G401.6 (cell line): ENCODE measurements around the gene TBC1D5.
"Not testable (repeated sequence)": the region's sequence is repeated elsewhere in the genome, so short reads cannot be mapped to it uniquely, and the experiment has no call there.

Source experiments
- FAIRE-seq: peaks from 2 replicates; lab custom pipeline; 2012; peaks lifted over from hg19 to GRCh38; lab: Jason Lieb, UNC

TBC1D5 gene

GRCh38 chr3:17707813-17708543, 34.5 kb downstream of the TBC1D5 start:
- no peak for FAIRE-seq

DNA sequence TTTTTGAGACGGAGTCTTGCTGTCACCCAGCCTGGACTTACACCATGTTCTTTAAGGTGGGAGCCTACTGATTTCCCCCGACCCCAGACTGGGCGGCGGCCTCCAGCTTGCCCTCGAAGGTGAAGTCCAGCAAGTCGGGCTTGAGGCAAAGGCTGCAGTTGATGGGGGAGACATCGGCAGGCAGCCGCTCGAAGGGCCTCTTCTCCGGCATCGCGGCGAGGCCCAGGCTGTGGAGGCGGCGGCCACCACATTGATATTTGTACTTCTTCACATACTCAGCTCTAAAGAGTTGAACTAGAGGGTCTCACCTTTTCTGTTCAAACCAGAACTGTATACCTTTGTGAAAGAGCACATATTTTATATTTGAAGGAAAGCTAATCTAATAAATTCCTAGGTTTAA, 36.4 kb downstream of the TBC1D5 start:
- not testable (repeated sequence) for FAIRE-seq

GRCh38 chr3:17699815-17700214, 42.6 kb downstream of the TBC1D5 start:
- FAIRE-seq, result not testable (repeated sequence)

DNA sequence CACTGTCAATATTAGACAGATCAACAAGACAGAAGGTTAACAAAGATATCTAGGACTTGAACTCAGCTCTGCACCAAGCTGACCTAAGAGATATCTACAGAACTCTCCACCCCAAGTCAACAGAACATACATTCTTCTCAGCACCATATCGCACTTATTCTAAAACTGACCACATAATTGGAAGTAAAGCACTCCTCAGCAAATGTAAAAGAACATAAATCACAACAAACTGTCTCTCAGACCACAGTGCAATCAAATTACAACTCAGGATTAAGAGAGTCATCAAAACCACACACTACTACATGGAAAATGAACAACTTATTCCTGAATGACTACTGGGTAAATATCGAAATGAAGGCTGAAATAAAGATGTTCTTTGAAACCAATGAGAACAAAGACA, 46.8 kb downstream of the TBC1D5 start:
- FAIRE-seq, result not testable (repeated sequence)

- FAIRE-seq, result not testable (repeated sequence)
Observed at GRCh38 chr3:17693670-17693999, 48.8 kb downstream of the TBC1D5 start.

DNA sequence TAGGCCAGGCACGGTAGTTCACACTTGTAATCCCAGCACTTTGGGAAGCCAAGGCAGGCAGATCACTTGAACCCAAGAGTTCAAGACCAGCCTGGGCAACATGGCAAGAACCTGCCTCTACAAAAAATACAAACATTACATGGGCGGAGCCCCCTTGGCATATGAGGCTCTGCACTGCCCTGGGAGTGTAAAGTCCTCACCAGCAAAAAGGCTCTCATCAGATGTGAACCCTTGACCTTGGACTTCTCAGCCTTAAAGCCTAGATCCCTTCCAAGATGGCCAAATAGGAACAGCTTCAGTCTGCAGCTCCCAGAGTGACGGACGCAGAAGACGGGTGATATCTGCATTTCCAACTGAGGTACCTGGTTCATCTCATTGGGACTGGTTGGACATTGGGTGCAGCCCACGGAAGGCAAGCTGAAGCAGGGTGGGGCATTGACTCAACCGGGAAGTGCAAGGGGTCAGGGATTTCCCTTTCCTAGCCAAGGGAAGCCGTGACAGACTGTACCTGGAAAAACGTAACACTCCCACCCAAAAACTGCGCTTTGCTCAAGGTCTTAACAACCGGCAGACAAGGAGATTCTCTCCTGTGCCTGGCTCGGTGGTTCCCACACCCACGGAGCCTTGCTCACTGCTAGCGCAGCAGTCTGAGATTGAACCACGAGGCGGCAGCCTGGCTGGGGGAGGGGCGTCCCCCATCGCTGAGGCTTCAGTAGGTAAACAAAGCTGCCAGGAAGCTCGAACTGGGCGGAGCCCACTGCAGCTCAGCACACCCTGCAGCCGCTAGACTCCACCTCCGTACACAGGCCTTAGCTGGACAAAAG, 49.4 kb downstream of the TBC1D5 start:
- FAIRE-seq, result not testable (repeated sequence)

- FAIRE-seq, result no peak
Observed at GRCh38 chr3:17687566-17687965, 54.9 kb downstream of the TBC1D5 start.

DNA sequence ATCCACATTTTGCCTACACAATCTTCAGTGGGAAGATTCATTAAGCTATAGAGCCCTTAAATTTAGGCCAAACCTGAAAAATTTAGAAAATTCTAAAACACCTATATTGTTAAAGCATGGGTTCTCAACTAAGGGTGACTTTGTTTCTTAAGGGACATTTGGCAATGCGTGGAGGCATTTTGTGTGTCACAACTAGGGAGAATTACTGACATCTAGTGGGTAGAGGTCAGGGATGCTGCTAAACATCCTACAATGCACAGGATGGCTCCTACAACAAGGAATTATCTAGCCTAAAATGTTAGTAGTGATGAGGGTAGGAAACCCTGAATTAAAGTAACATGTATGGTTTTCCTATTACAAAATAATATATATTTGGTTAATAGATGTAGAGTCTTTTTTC, 55.8 kb downstream of the TBC1D5 start:
- FAIRE-seq, result peak; percentile 49

DNA sequence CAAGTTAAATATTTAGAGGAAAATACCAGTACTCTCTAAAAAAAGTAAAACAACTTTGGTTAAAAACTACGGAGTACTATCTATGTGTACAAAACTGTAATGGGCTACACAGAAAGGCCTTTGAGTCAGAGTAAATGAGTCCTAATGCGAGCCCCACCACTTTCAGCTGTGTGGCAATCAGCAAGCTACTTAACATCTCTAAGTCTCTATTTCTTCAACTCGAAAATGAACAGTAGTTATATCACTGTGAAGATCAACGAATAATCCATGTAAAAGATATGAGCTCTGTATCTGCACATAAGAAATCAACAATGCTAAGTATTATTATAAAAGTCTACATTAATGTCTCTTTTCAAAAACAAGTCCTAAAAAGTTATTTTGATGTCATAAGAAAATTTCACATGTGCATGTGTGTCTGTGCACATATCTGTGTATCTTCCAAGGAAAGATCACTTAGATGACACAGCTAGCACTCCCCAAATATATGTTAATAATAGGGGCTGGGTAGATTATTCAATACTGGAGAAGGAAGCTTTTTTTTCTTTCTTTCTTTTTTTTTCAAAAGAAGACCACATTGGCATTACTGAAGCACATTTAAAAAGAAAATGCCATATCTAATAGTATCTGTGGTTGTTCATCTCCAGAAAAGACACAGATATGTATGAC, 58.8 kb downstream of the TBC1D5 start:
- no peak for FAIRE-seq

GRCh38 chr3:17680530-17680929, 61.9 kb downstream of the TBC1D5 start:
- no peak for FAIRE-seq

- no peak for FAIRE-seq
Observed at GRCh38 chr3:17678116-17678741, 64.2 kb downstream of the TBC1D5 start.

GRCh38 chr3:17674082-17674686, 68.2 kb downstream of the TBC1D5 start:
- peak; percentile 58 for FAIRE-seq

DNA sequence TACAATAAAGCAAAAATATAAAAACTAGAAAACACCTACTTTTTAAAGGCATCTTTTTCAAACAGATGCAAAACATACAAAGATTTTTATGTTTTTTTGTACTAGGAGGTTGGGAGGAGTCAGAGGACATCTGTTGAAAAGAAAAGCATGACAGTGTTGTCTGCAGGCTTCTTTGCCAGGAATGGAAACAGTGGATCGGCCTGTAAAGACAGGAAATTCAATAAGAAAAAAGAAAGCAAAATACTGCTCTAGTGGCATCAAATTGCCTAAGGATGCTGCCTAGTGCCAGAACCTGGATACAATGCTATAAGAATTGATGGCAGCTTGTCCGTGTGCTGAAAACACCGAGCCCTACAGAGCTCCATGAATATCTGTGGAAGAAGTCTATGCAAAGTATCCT, 69.9 kb downstream of the TBC1D5 start:
- no peak for FAIRE-seq

DNA sequence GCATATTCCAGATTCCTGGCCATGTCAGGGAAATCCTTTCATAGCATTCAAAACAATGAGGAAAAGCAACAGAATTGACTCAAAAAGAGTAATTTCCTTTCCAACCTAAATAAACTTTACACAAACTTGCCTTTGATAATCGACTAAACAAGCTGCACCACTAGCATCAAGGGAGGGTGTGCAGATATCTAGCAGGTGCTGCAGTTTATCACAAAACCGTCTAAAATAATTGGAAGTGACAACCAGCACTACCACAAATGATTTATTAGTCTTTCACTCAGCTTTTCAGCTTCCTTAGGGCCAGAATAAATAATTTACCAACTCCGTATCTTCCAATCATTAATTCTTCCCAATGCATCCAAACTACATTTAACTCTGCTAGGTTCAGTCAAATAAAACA, 71.7 kb downstream of the TBC1D5 start:
- no peak for FAIRE-seq

- no peak for FAIRE-seq
Observed at GRCh38 chr3:17664923-17665322, 77.5 kb downstream of the TBC1D5 start.

GRCh38 chr3:17656264-17656663, 86.2 kb downstream of the TBC1D5 start:
- FAIRE-seq, result no peak

DNA sequence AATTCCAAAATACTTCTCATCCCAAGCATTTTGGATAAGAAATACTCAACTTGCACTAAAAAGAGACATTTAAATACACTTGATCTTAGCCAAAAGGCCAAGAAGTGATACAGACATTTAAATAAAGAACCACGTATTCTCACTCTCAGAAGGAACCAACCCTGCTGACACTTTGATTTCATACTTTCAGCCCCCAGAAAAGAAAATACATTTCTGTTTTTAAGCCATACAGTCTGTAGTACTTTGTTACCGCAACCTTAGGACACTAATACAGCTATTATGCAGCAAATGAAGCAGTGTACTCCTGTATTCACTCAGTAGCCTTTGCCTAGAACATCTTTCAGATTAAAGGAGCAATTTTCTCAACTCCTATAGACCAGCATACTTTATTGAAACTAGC, 86.7 kb downstream of the TBC1D5 start:
- no peak for FAIRE-seq

DNA sequence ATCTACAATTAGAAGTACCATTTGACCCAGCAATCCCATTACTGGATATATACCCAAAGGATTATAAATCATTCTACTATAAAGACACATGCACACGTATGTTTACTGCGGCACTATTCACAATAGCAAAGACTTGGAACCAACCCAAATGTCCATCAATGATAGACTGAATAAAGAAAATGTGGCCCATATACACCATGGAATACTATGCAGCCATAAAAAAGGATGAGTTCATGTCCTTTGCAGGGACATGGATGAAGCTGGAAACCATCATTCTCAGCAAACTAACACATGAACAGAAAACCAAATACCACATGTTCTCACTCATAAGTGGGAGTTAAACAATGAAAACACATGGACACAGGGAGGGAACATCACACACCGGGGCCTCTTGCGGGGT, 92.7 kb downstream of the TBC1D5 start:
- not testable (repeated sequence) for FAIRE-seq

GRCh38 chr3:17648630-17649355, 93.6 kb downstream of the TBC1D5 start:
- FAIRE-seq, result not testable (repeated sequence)

DNA sequence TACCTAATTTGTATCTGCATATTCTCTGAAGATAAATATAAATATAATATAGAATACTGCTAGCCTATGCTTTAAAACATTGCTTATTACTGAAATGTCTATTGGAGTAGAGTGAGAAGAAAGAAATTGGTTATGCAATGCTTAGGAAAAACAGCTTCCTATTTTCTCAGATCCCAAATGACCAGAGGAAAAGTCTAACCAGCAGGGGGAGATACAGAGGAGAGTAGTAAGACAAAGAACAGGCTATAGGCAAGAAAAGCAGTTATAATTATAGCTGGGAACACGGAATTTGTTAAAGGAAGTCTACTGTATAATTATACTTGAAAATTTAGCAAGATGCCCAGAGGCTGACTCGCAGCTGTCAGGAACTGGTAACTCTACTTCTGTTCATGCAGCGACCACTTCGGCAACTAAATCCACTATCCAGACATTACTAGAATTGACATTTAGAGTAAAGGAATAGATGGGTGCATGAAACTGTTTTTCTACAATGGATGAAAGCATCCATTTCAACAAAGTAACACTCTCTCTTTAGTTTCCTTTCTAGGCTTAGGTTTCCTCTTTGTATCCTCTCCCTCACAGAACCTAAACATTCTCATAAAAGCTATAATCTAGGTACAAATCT, 97.2 kb downstream of the TBC1D5 start:
- peak; percentile 93 for FAIRE-seq

GRCh38 chr3:17643691-17644090, 98.7 kb downstream of the TBC1D5 start:
- FAIRE-seq, result no peak
